B cell (primary cell): ENCODE results near the gene PLCB4.

Source experiments
- CTCF ChIP-seq: fragments of 200-600 bp; IDR thresholded peaks from one replicate; pipeline ENCODE4 v1.8.0; 2022; ENCODE audit warnings: antibody characterized with exemption, mild to moderate bottlenecking
- EZH2 ChIP-seq: IDR thresholded peaks from 2 replicates; pipeline ENCODE4 v1.6.1; 2012; ENCODE audit warnings: borderline replicate concordance, low read depth, mild to moderate bottlenecking, moderate library complexity, low read length; ENCODE audit not compliant: insufficient read depth, poor library complexity, severe bottlenecking

- TF ChIP-seq CTCF (no peak), EZH2 (no peak)
Measured at GRCh38 chr20:9276966-9277468, 208.1 kb downstream of the PLCB4 start.
